GM18507 (cell line): Measurements from ENCODE around the gene ADISSP.
A peak's percentile ranks its signal among the peaks of the same experiment; 100 is the strongest.

Experiments used
- DNase-seq: peaks from one replicate; pipeline ENCODE4 v3.0.0; 2011; ENCODE audit warnings: low read depth; ENCODE audit not compliant: insufficient read length; ENCODE audit errors: extremely low spot score
- FAIRE-seq: peaks from 2 replicates; lab custom pipeline; 2011; peaks lifted over from hg19 to GRCh38; lab: Jason Lieb, UNC

The ADISSP gene

DNA sequence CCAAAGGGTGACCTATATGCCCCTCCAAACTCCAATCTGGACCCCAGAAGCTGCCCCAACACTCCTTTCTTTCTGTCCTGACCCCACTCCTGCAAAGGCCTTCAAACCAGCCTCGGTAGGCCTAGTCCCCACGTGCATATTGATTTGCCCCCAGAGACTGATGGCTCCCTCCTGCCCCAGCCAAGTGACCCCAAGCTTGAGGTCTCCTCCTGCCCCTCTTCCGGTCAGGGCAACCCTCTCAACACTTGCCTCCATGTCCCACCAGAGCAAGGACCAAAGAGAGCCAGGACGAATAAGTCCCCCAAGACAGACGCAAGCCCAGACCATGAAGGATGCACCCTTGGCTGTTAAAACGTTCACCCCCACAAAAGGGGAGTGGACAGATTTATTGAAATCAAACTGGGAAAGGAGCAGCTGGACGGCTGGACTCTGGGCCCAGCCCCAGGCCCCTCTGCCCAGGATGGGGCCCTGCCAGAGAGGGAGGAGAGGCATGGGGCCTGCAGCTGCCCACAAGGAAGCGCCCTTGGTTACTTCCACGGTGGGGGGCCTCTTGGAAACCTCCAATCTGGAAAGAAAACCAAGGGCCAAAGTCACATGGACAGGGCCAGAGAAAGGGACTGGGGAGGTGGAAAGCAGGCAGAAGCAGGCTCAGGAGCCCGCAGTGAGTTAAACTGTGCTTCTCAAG is 16.1 kb upstream of the ADISSP start:
- FAIRE-seq (no peak), DNase-seq (no peak)

DNA sequence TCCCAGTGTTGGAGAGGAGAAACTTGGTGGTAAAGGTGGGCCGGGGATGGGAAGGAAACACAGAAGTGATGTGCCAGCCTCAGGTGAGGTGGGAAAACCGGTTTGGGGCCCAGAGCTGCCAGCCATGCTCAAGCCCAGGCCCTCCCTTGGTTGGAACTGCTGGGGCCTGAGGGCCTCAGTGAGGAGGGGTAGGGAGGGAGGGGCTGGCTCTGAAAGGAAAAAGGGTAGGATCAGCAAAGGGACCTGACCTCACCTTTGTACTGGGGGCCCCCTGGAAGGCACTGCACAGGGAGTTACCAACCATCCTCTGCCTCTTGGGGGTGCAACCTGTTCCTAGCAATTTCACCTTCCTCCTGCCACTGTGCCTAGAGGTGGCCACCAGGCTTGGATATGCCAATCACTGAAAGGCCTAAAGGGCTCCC is 15.5 kb upstream of the ADISSP start:
- FAIRE-seq, result no peak
- no peak for DNase-seq

DNA sequence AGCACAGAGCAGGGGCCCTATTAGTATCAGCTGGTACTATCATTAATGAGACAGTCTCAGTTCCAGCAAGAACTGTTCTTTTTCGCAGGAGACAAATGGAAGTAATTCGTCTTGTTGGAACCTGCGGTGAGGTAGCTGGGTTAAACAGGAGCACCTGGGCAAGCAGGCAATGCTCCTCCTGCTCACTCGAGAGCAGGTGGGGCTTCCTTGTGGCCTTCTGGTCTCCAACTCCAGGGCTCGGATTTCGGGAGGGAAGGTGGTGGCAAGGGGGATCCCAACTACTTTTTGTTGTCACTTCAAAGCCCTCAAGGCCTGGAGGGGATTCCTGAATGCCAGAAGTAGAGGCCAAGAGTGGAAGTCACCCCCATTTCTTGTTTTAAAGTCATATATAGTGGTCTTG is 15.0 kb upstream of the ADISSP start:
- DNase-seq (no peak), FAIRE-seq (no peak)

DNA sequence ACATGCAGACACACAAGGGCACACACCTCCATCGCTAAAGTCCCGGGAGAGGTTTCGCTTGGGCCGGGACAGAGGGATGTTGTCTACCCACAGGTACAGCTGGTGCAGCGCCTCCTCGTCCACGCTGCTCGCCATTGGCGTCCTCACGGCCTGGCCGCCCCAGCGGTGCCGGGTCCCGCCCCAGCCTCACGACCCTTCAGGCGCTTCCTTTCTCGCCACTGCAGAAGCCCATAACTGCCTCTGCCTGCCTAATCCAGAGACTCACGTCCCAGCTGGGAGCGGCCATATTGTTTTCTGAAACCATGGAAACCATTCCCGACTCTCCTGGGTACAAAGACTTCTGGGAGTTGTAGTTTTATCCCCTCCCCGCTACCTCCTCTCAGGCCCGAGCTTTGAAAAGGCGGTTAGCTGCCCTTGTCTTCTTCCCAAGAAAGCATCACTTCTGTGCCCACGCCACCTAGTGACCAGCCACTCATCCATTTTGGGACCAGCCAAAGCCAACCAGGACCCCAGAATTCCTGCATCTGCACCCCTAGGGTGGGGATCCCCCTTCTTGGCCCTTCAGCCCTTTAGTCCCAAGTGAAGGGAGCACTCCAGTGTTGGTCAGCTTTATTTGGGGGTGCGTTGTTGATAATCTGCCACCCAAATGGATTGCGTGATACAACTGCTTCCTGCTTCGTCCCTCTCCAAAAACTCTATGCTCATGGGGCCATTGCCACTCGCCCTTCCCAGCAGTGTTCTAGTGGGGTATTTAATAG is 13.8 kb upstream of the ADISSP start, which contains the start of gene SPEF1:
TSS of gene SPEF1 (minus strand) at position 296 of the 758 bp plus-strand sequence. CDS start at position 135, 161 bp downstream.
- peak; percentile 70 for DNase-seq
- FAIRE-seq, result peak; percentile 93

DNA sequence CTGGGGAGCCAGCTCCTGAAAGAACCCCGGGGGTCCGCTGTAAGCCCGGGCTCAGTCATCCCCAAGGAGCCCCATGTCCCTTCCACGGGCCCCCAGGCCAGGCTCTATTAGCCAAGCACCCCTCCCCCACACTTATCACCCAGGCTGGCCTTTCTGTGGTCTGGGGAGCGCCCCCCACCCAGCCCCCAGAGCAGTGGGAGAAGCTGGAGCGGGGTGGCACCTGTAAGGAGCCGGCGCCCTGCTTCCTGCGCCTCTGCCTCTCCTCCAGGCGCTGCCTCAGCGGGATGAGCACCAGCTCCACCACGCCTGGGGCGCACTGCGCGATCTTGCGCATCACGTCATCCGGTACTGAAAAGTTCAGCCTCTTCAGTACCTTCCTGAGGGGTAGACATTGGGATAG is 11.4 kb upstream of the ADISSP start:
- DNase-seq, result no peak
- FAIRE-seq, result no peak

DNA sequence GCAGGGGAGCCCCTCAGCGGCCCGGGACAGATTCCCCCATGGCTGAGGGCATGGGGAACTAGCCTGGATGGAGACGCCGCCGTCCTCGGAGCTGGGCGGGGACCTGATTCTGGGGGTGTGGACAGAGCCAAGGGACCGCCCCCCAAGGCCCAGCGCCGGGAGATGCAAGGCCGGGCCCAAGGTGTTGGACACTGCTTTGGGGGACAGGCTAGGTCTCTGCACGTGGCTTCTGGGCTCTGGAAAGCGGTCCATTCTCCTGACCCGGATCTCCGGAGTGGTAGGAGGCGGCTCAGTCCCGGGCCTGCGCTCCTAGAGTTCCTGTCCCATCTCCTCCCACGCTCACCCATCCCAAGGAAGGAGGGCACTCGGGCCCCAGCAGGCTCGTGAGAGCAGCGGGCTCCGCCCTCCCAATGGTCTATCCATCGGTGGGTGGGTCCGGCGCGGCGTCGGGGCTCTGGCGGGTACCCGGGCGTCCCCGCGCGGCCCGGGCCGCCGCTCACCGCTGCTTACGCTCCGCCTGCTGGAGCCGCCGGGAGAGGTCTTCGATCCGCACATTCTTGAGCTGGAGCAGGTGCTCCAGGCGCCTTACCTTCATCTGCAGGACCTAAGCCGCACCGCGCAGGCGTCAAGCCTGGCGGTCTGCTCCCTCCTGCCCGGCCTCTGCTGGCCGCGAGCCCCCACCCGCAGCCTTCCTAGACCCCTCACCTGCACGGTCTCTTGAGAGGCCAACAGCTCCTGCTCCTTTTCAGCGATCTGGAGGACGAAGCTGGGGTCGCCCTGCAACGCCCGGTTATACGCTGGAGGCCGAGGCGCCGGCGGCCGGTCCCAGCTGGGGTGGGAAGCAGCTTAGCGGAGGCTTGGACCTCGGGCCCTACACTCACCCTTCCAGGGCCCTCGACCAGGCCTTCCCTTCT is 10.4 kb upstream of the ADISSP start:
- FAIRE-seq, result peak; percentile 41

DNA sequence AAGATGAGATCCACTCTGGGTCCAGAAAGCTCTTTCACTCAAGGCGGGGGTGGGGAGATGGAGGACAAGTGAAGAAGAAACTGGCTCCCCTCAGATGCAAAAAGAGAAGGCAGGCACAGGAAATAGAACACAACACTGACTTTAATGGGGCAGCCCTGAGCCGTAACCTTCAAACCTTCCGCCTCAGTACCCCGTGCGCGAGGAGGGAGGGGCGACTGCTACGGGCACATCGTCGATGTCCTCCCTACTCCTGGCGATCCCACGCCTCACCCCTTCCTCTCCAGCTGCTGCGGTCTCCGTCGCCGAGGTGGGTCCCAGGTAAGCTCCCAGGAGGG is 9.8 kb upstream of the ADISSP start:
- FAIRE-seq (no peak), DNase-seq (no peak)

More for the DNA sequence above, 10.4 kb upstream of the ADISSP start:
- no peak for DNase-seq

DNA sequence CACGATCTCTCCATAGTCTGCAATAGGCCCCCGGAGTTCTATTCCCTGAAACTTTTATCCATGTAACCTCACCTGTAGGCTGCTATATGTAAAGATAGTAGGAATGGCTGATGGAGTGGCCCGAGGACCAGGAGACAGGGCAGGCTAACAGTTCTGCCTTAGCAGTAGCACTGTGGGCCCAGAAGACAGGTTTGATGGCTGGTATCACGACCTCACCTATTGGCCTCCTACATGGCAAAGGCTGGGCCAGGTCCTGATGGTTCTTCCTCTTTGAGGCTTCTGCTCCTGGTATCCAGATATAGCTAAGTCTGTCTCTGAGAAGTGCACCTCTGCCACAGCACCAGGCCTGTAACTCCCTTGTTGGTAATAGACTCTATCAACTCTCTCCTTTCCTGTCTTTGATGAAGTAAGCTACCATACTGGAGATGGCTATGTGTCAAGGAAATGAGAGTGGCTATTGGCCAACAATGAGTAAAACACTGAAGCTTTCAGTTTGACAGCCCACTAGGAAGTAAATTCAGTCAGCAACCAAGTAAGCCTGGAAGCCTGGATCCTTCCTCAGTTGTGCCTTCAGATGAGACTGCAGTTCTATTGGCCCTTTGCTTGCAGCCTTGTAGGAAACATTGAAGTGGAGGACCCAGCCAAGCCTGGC is 8.0 kb upstream of the ADISSP start:
- FAIRE-seq, result no peak

DNA sequence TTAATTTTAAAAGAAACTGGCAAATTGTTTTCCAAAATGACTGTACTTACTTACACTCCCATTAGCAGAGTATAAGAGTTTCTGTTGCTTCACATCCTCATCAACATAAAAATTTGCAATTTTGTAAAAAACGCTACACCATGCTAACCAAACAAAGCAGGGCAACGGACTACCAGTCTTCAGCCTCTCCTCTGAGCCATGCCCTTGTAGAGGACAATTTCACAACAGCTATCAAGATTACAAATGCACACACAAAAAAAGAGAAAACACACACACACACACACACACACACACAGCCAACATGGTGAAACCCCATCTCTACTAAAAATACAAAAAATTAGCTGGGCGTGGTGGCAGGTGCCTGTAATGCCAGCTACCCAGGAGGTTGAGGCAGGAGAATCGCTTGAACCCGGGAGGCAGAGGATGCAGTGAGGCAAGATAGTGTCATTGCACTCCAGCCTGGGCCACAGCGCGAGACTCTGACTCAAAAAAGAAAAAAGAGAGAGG is 4.1 kb upstream of the ADISSP start:
- DNase-seq, result no peak
- FAIRE-seq, result no peak

More for the DNA sequence above, 8.0 kb upstream of the ADISSP start:
- DNase-seq, result no peak

DNA sequence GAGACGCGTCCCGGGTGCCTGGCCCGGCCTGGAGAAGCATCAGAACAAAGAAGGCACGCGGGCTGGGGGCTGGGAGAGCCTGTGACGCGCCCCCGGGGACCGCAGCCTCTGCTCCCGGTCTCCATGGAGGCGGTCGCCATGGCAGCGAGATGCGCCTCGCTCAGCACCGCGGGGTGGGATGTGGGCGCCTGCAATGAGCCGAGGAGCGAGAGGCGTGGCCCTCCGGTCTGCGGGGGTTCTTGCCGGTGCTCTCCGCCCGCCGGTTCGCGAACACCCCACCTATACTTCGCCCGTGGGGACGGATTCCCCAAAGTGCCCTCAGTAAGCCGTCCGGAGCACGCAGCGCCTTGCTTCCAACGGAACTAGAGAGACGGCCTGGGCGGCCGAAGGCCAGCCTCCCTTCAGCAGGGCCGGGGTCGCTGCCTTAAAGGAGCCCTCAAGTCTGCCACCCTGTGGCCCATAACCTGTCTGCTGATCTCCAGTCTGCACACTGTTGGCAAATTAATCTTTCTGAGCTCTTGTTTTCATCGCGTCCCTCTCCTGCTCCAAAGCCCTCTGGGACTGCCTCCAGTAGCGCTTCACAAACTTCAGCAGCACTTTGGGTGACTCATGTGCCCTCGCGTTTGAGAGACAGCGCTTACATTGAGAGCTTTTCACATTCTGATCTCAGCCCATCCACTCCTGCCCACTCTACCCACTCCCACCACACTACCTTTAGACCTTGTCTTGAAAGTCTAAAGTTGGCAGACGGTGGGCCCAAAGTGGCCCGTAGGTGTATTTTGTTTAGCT is 983 bp upstream of the ADISSP start:
- DNase-seq (peak; percentile 49), FAIRE-seq (peak; percentile 85)

DNA sequence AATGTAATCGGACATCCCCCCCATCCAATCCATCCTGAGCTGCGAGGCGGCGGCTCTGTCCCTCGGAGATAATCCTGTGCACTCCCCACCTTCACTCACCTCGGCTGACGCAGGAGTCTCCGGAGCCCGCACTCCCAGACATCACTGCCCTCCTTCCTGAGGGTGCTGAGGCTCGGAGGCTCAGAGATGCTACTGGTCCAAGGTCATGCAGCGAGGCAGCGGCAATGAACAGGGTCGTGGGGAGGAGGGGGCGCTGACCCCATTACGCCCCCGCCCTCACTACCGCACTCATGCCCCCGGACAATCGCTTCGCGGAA is 485 bp downstream of the ADISSP start:
- FAIRE-seq (no peak), DNase-seq (no peak)

DNA sequence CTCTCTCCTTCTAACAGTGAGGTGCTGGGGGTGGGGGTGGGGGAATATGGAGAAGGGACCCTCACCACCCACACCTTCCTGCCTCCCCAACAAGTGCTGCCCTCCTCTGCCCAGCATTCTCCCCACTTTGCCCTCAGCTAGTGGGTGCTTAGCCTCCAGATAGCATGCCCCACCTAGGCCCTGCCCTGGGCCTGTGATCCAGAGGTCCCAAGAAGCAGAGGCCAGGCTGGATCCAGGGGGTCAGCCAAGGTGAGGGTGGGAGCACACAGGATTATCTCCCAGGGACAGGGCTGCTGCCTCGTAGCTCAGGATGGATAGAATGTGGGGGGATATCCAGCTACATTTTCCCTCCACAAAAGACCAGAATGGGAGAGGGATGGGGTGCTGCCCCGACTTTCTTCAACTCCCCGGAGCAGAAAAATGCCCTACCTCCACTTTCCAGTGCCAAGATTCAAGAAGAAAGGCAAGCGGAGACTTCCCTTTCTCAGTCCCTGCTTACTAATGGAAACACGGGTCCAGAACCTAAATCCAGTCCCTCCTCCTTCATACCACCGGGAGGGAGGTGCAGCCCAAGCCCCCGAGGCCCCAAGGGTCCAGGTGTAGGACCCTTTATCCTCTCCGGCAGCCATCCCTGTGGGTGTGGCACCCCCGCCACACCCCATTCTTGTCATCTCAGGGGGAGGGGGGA is 987 bp downstream of the ADISSP start:
- no peak for DNase-seq
- no peak for FAIRE-seq

DNA sequence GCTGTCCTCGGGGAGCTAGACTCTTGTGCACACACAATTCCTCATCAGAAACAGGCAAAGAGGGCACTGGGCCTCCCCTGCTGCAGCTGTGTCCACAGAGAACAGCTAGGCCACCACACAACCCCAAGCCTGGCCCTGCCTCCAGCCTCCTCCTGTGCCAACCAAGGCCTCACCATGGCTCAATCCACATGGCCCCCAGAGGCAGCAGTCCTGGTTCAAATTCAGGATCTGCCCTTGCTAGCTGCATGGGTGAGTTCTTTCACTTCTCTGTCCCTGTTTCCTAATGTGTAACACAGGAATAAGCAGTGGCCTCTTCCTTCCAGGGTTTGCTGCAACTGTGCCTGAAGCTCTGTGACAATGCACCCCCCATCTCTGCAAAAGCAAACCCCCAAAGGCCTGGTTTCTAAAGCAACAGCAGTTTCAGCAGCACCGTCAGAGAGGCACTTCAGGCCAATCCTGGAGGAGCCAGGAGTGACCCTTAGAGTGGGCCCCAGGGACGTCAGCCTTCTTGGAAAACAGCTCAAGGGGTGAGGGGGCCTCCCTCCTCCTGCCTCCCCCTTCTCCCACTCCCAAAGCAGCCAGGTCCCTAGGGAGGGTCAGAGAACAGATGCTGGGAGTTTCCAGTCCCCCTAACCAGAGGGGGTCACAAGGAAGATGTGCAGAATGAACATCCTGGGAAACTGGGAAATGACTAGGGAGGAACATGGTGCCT is 2.2 kb downstream of the ADISSP start:
- FAIRE-seq (no peak), DNase-seq (no peak)

DNA sequence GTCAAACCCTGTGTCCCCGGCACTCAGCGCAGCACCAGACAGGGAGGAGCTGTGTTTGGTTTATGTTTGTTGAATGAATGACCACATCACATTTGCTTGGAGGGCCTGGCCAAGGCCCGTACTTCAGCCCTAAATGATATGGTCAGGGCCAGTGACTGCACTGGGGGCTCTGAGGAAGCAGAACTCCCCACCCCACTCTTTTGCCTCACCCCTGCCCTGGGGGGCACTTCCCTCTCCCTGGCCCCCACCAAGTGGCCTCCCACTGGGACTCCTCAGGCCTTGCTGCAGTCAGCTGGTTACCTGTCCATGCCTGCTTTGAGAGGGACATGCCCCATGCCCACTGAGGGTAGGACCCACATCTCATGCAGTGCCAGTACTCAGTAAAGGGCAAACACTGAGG is 2.9 kb downstream of the ADISSP start:
- FAIRE-seq (no peak), DNase-seq (no peak)

DNA sequence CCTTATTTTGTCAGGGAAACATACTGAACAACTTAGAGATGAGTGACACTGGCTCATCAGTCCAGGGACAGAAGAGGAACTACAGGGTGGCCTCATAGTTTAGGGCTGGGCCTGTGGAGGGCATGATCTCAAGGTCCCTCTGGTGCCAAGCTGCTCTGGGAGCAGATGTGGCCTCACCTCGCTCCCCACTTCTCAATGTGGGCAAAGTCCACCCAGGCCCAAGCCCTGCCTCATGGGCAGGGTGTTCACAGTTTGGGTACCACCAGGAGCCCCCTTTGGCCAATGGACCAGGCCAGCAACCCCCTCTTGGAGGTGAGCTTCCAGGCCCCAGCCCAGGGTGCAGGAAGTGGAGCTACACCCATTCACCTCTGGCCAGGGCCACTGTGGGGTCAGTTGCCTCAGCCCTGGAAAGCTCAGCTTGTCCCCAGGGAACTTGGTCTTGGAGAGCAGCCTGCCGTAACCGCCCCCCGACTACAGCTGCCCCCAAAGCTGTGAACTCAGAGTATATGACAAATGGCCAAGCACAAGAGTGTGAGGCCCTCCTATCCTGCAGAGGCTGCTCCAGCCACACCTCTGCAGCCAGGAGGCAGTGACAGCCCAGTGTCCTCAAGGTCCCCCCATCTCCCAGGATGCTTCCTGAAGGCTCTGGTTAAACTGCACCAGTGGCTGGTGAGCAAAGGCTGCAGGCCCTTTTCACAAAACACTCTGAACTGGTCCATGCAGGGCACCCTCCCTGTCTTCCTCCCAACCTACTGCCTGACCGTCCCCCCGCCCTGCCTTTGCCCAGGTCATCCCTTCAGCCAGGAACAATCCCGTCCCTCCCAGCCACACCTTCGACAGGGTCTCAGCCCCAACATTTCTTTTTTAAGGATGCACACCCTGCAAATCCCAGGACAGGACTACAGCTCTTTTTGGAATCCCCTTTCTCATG is 3.6 kb downstream of the ADISSP start:
- no peak for FAIRE-seq
- no peak for DNase-seq

DNA sequence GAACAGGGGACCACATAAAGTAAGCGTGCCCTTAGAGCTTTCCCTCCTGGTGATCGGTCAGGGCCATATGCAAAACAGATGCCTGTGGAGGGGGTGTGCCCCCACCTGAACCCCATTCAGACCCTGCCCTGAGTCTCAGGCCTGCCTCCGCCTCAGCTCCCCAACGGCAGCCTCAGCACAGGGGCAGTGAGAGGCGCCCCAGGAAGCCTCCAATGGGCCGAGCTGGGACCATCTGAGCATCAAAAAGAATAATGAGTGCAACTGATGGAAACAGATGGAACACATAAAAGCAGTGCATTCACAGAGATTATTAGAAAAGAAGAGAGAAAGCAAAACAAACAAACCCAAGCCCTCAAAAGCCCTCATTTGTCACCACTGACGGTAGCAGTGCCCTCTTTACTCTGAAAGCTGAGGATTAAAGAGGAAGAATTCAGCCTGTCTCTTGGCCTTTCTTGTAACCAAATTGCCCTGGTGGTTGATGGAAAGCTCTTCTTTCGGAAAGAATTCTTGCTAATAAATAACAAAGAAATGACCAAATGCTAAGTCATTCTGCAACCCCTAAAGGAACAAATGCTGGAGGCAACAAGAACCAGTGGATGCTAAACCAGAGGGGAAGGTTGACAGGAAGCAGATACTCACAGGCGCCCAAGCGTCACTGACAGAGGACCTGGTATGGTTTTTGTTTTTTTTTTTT is 6.8 kb downstream of the ADISSP start:
- DNase-seq (no peak), FAIRE-seq (no peak)
